Breast epithelium (tissue), 3 donors: ENCODE data around the gene ARHGAP15.

ENCODE experiments used
- CTCF ChIP-seq, 3 donors: fragments of 450-650 bp; IDR thresholded peaks; one replicate each; pipeline ENCODE4 v1.5.1; 2016 to 2017; ENCODE audit warnings: antibody characterized with exemption in 3 of 3, mild to moderate bottlenecking in 3 of 3, moderate library complexity in 3 of 3
- POLR2A ChIP-seq: fragments of 450-650 bp; IDR thresholded peaks from one replicate; pipeline ENCODE4 v1.6.1; 2016; ENCODE audit warnings: antibody characterized with exemption, mild to moderate bottlenecking, moderate library complexity

GRCh38 chr2:143371616-143372015, 242.4 kb downstream of the ARHGAP15 start:
- no peak for TF ChIP-seq POLR2A
- no peak for TF ChIP-seq CTCF (IDR thresholded peaks at IDR 0.05)
